ENCODE data around the gene SDCBP2.
"Not testable (repeated sequence)": the region's sequence is repeated elsewhere in the genome, so short reads cannot be mapped to it uniquely, and the experiment has no call there.

SDCBP2 gene

DNA sequence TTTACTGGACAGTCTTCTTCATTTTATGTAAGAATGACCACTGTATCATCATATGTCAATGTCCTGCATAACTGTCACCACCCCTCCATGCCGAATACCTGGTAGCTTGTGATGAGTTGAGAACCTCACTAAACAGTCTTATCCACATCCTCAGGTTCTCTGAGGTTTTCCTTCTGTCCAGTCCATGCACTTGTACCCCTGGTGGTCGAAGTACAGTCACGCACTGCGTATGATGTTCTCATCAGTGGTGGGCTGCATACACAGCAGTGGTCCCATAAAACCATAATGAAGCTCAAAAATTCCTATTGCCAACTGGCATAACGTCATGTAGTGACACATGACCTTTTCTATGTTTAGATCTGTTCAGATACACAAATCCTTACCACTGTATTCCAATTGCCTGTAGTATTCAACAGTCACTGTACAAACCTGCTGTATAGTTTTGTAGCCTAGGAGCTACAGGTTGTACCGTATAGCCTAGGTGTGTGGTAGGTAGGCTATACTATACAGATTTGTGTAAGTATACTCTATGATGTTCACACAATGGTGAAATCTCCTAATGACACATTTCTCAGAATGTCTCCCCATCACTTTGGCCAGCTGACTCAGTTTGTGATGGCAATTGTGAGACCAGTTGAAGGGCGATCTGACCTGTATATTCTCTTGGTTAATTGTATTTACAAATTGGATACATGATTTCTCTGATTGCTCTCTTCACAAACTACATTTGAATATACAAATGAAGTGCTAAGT, 31.3 kb upstream of the SDCBP2 start:
- no peak for DNase-seq (ENCODE audit: low read depth)

DNA sequence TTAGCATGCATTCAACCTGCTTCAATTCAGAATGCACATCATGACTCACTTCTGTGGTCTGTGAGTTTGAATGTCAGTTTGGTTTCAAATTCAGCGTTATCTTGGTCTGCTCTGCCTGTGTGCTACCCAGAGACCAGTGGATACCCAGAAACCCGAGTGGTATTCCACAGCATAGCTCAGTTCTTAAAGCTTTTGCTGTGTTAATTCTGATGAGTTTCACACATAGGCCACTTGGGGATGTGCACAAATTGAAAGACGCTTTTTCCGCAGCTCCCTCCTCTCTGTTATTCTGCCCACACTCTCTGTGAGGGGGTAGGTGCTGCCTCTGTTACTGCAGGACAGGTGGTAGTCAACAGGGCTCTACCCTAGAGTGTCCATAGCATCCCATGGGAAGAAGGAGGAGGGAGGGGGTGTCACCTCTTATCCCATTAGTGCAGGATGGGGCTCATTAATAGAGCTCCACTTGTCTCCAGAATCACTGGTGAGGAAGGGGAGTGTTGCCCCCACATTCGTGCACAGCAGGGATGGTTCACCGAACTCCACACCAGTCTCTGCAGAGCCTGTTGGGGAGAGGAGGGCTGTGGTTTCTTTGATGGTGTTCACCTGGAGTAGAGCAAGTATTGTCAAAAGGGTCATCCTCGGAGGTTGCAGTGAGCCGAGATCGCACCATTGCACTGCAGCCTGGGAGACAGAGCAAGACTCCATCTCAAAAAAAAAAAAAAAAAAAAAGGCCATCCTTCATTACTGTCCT, 29.2 kb upstream of the SDCBP2 start:
- no peak for DNase-seq (ENCODE audit: low read depth)

DNA sequence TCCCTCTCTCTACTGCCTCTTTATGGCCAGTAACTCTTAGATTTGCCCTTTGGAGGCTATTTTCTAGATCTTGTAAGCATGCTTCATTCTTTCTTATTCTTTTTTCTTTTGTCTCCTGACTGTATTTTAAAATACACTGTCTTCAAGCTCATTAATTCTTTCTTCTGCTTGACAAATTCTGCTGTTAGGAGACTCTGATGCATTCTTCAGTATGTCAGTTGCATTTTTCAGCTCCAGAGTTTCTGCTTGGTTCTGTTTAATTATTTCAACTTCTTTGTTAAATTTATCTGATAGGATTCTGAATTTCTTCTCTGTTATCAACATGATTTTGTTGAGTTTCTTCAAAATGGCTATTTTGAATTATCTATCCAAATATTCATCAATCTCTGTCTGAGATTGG, 25.0 kb upstream of the SDCBP2 start:
- DNase-seq (ENCODE audit: low read depth), result no peak

DNA sequence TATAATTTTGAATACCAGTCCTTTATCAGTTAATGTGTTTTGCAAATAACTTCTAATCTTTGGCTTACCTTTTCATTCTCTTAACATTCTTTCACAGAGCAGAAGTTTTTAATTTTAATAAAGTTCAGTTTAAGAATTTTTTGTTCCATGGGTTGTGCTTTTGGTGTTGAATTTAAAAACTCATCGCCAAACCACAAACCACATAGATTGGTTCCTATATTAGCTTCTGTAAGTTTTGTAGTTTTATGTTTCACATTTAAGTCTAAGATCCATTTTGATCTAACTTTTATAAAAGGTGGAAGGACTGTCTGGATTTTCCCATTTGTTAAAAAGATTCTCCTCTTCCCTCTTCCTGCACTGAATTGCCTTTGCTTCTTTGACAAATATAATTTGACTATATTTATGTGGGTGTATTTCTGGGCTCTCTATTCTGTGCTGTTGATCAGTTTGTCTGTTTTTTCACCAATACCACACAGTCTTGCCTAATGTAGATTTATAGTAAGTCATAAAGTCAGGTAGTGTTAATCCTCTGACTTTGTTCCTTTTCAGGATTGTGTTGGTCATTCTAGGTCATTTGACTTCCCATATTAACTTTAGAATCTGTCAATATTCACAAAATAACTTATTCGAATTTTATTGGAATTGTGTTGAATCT, 17.5 kb upstream of the SDCBP2 start:
- DNase-seq (ENCODE audit: low read depth), result no peak

DNA sequence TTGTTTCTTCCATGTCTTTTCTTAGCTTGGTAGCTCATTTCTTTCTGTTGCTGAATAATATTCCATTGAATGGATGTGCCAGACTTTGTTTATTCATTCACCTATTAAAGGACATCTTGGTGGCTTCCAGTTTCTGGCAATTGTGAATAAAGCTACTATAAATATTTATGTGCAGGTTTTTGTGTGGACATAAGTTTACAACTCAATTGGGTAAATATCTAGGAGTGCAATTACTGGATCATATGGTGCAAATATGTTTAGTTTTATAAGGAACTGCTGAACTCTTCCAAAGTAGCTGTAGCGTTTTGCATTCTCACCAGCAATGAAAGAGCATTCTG, 16.8 kb upstream of the SDCBP2 start:
- DNase-seq (ENCODE audit: low read depth), result no peak

DNA sequence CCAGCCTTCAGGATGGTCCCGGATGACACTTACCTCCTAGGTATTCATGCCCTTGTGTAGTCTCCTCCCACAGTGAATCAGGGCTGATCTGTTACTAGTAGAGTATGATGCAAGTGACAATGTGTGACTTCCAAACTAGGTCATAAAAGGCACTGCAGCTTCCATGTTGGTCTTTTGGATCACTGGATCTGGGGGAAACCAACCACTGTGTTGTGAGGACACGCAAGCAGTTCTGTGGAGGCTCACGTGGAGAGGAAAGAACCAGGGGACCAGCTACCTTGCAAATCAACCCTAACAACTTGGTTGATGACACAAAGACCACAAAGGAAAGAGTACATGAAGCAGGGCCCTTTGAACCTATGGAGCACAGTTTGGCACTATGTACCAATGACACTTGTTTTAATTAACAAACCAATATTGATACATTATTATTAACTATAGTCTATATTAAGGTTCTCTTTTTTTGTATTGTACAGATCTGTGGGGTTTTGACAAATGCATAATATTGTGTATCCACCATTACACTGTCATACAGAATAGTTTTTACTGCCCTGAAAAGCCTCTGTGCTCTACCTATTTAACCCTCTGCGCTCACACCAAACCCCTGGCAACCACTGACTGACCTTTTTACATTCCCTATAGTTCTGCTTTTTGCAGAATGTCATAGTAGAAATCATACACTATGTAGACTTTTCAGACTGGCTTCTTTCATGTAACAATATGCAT, 16.3 kb upstream of the SDCBP2 start:
- no peak for DNase-seq (ENCODE audit: low read depth)

DNA sequence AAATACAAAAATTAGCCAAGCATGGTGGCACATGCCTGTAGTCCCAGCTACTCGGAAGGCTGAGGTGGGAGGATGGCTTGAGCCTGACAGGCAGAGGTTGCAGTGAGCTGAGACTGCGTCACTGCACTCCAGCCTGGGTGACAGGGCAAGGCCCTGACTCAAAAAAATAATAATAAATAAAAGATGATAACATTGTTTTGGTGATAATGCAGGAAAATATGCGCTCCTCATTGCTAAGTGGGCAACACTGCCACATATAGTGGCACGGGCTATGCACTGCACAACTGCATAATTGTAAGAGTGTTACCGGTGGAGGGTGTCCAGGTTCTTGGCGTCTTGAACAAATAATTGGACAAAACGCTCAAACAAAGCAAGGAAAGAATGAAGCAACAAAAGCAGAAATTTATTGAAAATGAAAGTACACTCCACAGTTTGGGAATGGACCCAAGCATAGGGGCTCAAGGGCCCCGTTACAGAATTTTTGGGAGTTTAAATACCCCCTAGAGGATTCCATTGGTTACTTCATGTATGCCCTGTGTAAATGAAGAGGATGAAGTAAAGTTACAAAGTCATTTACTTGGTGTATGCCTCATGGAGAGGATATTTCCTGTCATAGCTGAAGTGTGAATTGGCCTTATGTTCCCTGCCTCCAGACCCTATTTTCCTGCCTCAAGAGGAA, 14.6 kb upstream of the SDCBP2 start:
- DNase-seq (ENCODE audit: low read depth), result not testable (repeated sequence)

DNA sequence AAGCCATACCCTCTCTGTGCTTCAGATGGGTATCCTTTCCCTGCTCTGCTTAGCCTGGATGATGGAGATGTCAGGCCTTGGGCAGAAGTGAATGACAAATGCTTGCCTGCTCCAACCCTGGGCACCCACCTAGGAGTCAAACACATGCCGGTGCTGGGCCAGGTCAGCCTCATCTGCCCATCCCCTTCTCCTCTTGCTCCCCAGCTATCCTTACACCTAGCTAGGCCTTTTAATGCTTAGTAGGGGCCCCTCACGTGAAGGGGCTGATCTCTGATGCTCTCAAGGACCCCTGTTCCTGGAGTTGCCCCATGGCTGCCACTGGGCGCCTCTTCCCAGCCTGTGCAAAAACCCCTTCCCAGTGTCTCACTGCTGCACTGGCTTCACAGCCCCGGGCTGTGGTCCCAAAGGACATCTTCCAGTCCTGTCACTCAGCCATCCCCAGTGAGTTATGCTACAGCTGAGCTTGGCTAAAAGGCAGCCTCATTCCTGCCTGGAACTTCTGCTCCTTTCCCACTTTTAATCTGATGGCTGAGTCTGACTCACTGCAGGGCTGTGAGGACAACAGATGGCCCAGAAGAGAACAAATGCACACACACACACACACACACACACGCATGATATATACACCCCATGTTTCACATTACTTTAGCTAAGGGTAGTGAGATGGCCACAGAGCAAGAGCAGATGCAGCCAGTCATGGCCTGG, 12.8 kb upstream of the SDCBP2 start:
- DNase-seq (ENCODE audit: low read depth), result no peak

DNA sequence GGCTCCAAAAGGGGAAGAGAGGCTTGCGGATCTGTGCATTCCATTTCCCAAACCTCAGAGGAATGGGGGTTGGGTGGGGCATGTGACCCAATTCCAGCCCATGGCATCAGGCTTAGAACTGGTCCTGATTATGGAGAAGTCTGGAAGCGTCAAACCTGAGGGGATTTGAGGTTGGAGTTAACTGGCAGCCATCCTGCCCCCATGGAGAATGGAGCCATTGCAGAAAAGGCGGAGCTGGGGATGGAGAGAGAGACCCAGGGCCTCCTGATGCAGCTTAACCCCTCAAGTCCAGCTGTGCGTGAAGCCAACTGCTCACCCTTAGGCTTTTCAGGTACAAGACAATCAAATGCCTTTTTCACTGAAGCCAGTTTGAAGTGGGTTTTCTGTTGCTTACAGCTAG, 9.9 kb upstream of the SDCBP2 start:
- DNase-seq (ENCODE audit: low read depth), result no peak

DNA sequence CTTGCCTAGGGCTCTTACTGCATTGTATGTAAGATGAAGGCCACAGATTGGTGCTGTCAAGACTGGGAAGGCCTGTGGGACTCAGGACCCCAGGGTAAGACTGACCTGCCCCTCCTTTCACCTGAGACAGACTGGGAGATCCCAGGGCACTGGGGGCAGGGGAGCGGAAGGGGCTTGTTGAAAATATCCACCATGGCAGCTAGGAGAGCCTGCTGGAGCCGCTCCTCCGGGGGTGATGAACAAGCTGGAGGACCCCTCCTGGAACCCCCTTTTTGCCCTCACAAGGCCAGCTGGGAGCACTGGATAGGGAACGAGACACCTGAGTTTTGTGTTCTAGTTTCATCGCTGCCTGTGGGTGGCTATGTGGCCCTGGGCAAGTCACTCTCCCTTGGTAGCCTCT, 9.2 kb upstream of the SDCBP2 start:
- no peak for DNase-seq (ENCODE audit: low read depth)

DNA sequence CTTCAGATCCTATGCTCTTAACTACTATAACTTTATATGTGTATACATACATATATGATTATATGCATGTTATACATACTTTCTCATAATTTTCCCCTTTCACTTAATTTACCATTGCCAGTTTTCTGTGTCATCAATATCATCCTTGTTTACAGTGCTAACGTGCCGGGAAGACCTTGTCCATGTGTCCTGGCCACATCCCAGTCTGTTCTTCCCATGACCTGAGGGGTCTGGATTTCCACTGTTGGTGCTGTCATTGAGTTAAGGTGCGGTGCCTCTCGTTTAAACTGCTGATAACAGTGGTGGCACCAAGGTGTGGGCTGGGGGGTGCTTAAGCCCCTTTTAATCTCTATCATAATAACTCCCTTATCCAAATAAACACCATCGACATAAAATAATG, 8.5 kb upstream of the SDCBP2 start:
- DNase-seq (ENCODE audit: low read depth), result no peak

DNA sequence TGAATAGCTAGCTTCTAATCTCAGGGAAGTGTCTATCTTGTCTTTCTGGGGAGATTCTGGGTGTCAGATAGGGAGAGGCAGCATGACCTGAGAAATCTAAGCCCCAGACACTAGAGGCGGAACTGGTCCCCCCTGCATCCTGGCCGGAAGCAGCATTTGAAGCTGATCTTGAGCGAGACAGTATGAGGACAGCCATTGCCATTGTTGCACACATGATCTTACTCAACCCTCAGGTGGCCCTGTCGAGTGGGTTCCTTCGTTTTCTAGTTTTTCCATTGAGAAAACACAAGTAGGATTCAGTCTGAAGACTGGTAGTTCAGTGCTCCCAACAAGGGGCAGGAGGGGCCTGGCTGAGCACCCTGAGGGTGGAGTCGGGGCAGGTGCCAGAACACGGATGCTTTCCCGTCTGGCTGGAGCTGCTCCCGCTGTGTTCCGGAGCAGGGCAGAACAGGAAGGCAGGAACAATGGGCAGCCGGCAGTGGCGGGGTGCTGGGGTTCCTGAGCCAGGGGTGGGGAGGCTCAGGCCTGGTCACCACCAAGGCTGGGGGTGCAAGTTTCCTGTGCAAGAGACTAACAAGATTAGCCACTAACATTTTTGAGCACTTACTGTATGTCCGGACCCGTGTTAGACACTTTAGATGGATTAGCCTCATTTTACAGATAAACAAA, 7.9 kb upstream of the SDCBP2 start:
- DNase-seq (ENCODE audit: low read depth), result no peak

DNA sequence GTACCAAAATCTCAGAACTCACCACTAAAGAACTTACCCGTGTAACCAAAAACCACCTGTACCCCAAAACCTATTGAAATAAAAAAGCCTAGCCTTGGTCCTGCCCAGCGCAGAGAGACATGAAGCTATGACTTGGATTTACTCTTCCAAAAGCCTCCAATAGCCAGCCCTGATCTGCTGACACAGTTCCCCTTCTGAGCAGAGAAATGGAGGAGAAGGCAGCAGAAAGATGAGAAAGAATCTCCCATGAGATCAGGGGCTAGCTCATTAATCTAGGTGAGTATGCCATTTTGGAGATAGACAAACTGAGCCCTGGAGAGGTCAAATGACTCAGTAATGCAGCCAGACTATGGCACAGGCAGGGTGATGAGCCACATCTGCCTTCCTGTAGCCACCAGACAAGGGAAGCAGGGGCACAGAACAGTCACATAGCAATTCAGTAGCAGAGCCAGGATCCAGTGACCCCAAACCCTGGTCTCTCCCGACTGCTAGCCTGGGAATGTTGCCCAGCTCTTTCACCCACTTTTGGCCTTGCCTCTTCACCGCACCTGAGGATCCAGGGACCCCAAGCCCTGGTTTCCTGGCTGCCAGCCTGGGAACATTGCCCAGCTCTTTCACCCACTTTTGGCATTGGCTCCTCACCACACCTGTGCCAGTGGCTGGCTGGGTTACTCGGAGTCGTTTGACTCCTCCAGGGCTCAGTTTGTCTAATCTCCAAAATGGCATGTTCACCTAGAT, 7.2 kb upstream of the SDCBP2 start:
- no peak for DNase-seq (ENCODE audit: low read depth)

DNA sequence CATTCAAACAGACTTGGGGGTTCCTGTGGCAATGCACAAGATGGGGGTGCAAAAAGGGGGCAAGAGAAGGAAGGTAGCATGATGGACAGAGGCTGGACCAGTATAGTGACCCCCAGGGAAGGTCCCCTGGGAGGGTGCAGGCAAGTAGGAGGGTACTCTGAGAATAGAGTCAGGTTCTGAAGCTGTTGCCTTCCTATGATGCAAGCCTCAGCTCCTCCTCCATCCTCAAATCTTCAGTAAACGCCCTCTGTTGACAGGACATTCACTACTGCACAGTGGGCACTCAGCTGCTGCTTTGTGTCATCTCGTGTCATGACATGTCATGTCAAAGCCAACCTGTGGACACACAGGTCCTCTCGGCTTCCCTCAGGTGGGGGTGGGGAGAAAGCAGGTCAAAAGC, 5.8 kb upstream of the SDCBP2 start:
- no peak for DNase-seq (ENCODE audit: low read depth)

DNA sequence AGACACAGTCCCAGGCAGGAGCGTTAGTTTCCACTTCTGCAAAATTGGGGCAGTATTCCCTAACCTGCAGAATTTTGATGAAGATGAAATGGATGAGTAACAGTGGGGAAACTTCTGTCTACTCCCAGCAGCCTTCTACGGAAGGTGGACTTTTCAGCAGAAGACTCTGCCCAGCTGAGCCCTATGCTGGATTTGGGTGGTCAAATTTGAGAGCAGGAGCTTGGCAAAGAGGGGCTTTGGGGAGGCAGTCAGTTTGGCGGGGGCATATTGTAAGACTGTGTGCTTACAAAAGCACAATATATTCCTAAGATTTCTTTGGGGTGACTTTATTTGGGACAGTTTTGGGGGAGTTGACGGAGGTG, 5.4 kb upstream of the SDCBP2 start:
- no peak for DNase-seq (ENCODE audit: low read depth)

DNA sequence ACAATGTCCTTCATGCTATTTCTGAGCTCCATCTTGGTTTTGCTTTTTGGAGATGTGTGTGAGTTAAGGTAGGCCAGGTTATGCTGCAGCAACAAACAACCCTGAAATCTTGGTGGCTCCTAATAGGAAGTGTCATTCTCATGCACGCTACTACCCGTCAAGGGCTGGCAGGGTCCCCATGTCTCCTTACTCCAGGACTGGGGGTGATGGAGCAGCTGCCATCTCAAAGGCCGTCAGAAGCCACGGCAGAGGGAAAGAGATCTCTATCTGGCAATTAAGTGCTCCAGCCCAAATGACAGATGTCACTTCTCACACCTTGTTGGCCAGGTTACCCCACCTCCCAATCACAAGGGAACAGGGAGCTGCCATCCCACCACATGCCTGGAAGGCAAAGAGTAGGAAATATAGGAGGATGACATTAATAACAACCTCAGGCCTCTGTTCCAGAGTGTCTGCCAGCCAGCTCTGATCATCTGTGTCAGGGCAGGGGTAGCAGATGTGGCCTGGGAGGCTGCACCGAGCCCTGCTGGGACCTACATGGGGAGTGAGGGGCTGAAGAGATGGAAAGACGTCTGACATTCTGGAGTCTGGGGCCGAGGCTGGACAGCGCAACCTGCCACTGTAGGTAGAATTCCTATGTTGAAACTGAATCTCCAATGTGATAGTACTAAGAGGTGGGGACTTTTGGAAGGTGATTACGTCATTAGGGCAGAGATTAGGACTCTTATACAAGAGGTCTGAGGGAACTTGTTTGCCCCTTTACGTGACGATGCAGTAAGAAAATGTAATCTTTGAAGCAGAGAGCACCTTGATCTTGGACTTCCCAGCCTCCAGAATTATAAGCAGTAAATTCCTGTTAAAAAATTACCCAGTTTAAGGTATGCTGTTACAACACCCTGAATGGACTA, 4.8 kb upstream of the SDCBP2 start:
- no peak for DNase-seq (ENCODE audit: low read depth)

DNA sequence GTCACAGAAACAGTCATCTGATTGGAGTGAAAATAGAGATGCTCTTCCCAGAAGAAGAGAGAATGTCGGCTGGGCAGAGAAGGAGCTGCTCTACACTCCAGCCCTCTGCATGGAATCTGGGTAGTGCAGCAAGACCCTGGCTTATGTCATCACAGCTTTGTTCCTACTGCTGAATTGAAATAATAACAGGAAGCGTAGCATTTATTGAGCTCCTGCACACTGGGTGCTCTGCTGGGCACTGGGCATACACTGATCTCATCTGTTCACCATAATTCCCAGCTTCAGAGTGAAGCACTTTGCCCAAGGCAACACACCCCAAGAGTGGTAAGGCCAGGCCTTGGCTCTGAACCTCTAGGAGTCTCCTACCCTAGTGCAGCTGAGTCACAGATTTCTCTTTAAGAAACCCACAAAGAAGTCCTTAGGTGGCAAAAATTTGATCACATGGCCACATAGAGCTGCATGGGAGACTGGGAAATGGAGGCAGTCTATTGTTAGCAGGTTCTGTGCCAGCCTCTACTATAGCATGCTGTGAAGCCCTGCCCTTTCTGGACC, 3.9 kb upstream of the SDCBP2 start:
- DNase-seq (ENCODE audit: low read depth), result no peak

DNA sequence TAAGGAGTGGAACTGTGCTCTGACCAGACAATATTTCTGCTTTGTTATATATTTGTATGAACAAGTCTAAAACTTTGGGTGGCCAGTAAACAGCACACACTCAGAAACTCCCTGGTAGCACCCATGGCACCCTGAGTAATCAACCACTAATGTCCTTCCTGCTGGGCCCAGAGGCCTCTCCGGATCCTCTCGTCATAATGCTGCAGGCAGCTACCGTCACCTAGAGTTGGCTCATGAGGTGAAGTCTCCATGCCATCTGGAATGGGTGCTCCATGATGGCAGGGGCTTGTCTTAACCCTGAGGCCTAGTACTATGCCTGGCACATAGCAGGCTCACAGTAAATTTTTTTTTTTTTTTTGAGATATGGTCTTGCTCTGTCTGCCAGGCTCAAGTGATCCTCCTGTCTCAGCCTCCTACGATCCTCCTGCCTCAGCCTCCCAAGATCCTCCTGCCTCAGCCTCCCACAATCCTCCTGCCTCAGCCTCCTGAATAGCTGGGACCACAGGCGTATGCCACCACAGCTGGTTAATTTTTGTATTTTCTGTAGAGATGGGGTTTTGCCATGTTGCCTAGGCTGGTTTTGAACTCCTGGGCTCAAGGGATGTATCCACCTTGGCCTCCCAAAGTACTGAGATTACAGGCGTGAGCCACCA, 3.0 kb upstream of the SDCBP2 start:
- no peak for DNase-seq (ENCODE audit: low read depth)

Measured in CMK (cell line).